Measurements from ENCODE around the gene CTNND2.
"Not testable (repeated sequence)": the region's sequence is repeated elsewhere in the genome, so short reads cannot be mapped to it uniquely, and the experiment has no call there.

The CTNND2 gene

DNA sequence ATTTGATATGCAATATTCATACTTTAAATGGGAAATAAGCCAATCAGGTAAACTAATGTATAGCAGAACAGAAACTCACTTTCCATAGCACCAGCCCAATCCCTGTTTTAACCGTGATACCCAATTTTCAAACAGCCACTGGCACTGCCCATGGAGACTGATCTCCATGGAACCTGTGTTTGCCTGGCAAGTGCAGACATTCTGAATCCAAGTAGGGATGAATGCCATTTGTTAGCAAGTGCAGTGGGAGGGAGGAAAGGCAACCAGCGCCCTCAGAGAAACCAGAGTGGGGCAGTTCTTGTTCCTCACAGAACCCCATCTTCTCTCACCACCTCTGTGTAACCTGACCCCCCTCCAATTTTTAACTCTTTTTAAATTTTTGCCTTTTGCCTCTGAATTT lies 229.1 kb downstream of the CTNND2 start:
- DNase-seq (ENCODE audit: low spot score): no peak

- no peak for DNase-seq (ENCODE audit: low spot score)
Measured at GRCh38 chr5:11672385-11673085, 231.7 kb downstream of the CTNND2 start.

DNA sequence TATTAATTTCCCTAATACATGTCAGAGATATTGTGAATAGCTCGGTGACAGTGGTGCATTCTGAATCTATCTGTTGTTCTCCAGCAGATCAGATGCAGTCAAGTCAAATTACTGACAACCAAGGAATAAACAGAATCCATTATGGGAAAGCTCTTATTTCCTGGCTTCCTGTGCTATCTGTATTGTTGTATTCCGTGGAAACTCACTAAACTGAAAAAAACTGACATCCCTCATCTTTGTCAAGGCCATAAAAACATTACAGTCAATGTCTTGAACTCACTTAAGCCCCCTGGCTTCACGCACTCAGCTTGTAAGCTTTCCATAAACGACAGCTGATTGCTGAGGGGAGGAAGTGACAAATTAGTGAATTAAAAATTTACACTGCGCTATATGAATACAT lies 245.9 kb downstream of the CTNND2 start:
- DNase-seq (ENCODE audit: low spot score): no peak

DNA sequence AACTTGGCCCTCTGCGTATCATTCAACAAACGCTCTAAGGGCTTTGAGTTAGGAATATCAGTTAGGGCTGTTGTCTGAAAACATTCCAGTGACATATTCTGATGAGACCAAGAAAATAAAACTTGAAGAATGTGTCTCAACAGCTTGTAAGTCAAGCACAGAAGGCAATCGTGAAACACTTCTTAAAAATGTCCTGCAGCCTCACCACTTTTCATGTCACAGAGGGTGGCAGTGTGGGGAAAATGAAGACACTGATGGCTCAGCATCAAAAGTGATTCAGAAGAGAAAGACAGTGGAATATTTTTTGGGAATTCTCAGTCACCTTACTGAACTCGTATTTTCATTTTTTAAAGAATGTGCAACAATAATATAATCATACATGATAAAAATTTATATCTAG lies 247.3 kb downstream of the CTNND2 start:
- no peak for DNase-seq (ENCODE audit: low spot score)

- DNase-seq (ENCODE audit: low spot score): no peak
Measured at GRCh38 chr5:11655681-11656080, 248.6 kb downstream of the CTNND2 start.

DNA sequence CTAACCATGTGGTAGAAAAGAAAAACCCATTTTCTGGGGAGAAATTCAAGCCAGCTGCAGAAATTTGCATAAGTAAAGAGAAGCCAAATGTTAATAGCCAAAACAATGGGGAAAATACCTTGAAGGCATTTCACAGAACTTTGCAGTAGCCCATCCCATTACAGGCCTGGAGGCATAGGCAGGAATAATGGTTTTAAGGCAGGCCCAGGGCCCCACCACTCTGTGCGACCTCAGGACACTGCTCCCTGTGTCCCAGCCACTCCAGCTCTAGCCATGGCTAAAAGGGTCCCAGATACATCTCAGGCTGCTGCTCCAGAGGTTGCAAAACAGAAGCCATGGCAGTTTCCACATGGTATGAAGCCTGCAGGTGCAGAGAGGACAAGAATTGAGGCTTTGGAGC lies 253.3 kb downstream of the CTNND2 start:
- no peak for DNase-seq (ENCODE audit: low spot score)

DNA sequence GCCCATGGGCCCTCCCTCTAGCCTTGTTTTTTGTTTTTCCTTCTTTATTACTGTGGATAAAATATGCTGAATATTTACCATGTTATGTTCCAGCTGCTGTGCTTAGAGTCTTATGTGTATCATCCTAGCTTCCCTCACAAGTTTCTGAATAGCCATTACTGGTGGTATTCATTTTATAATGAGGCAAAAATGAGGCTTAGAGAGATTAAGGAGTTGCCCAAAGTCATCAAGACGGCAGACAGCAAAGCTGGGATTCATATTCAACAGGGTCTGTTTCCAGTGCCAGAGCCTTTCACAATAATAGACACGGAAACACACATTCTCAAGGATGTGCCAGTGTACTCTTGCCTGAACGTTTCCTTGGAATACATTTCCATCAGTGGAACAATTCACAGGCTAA lies 258.1 kb downstream of the CTNND2 start:
- no peak for DNase-seq (ENCODE audit: low spot score)

- no peak for DNase-seq (ENCODE audit: low spot score)
Measured at GRCh38 chr5:11642438-11642837, 261.8 kb downstream of the CTNND2 start.

- no peak for DNase-seq (ENCODE audit: low spot score)
Measured at GRCh38 chr5:11640158-11640873, 263.9 kb downstream of the CTNND2 start.

DNA sequence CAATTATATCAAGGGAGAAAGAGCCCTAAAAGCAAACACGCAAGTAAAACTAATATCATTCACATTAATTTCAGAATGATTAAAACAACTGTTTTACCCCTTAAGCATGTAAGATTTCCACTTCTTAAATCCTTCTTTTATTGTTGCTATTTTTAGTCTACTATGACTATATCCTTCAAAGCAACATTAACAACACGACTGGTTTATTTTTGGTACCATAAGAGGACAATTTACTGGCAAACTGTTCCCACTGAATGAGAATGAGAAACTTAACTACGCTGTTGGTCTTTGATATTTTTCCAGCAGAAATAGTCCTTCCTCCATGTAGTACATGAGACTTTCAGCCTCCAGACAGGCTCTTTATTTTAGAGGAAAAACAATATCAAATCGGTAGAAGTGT lies 281.5 kb downstream of the CTNND2 start:
- DNase-seq (ENCODE audit: low spot score): no peak

DNA sequence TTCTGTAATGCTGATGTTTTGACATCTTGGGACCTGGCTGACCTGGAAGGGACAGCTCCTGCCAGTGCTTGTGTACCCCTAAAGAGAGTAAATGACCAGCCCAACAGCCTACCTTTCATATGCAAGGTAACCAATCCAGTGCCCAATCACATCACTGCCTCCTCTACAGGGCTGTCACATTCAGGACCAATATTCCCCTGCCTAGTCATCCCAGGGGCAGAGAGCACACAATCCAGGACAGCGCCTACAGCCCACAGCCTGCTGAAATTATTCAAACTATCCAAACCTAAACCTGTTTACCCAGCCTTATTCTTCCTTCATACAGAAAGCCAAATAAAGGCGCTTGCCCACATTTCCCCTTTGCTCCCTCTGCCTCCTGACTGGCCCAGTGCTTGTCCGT lies 284.1 kb downstream of the CTNND2 start:
- DNase-seq (ENCODE audit: low spot score): no peak

DNA sequence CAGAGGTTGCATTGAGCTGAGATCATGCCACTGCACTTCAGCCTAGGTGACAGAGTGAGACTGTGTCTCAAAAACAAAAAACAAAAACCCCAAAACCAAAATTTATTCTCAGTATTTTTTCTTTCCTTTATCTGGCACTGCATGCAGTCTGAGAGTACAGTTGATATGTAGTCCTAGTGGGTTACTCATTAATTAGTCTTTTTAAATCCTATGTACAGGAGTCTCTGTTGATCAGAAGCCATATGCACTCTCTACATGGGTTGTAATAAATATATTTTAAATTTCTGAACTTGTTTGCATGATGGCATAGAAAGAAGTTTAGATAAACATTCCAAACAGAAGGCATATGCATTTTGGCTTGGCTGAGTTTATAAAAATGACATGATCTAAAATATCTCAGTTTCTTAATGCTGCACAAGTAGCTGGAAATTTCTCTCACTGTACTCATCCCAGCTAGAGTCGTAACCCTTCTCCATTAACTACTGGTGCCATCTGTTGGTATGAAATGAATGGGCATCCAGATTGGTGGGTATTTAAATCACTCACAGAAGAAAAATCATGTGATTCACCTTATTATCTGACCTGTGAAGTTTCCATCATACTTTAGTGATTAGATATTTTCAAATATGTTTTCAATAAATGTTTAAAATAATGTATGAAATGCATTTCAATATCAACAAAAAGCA lies 284.8 kb downstream of the CTNND2 start:
- no peak for DNase-seq (ENCODE audit: low spot score)

DNA sequence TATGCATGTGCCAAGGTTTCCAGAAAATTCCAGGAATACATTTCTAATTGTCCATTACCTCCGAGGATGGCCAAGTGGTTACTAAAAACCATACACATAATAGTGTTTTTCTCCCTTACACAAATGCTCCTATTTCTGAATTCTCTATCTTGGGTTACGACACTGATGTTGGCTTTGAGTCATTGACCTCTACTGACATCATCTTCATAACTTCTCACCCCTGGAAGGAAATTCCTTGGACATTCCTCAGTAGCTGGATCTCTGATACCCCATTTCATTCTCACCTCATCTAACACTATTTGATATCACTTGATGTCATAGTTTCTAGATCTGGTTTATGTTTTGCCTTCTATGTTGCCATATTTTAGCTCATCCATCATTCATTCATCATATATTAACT lies 287.2 kb downstream of the CTNND2 start:
- DNase-seq (ENCODE audit: low spot score): no peak

GRCh38 chr5:11616624-11617023 lies 287.6 kb downstream of the CTNND2 start:
- not testable (repeated sequence) for DNase-seq (ENCODE audit: low spot score)

DNA sequence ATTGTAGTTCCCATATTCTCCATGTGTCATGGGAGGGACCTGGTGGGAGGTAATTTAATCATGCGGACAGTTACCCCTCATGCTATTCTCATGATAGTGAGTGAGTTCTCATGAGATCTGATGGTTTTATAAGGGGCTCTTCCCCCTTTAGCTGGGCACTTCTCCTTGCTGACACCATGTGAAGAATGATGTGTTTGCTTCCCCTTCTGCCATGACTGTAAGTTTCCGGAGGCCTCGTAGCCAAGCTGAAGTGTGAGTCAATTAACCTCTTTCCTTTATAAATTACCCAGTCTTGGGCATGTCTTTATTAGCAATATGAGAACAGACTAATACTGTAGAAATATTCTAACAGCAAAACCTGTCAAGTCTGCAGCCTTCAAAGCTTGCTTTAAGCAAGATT lies 293.2 kb downstream of the CTNND2 start:
- DNase-seq (ENCODE audit: low spot score): no peak

DNA sequence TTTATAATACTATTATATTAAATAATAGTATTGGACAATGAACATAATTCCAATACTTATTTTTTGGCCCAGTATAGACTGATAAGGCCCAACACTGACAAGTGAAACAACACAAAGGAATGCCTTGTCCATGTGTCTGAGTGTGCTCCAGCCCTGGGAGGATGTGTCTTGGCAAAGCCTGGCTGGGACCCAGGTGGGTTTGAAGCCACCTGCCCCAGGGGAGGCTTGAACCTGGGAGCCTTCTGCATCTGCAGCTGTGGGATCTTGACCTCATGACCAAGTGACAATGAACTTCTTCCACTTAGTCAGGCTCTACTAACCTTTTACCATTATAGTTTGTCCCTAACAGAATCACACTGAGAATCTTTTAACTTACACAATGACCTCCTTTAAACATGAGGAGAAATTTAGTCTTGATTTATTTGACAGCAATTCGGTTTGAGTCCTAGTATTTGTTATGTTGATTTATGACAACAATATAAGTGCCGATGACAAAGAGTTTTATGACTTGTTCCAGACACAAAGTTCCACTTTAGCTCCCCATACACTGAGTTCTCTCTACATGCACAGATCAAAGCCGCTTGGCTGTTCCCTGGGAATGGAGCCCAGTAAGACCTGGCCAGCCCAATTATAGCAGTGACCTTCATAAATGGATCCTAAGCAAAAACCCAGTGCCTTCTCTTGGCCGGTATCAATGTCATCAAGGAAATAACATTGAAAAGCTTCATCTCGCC lies 294.5 kb downstream of the CTNND2 start:
- DNase-seq (ENCODE audit: low spot score): no peak

DNA sequence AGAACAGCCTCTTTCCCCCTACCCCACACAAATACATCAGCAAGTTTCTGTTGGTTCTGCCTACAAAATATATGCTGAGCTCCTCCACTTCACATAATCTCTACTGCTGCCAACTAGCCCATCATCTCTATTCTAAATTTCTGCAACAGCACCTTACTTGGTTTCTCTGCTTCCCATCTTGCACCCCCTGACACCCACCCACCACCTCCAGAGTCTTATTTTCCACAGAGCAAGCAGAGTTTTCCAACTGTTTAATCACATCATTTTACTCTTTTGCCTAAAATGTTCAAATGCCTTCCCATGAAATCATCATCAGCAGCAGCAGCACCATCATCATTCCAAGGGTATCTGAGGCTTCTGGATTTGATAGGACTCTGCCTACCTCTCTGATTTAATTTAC lies 295.7 kb downstream of the CTNND2 start:
- DNase-seq (ENCODE audit: low spot score): no peak

GRCh38 chr5:11607944-11608483 lies 296.2 kb downstream of the CTNND2 start:
- no peak for DNase-seq (ENCODE audit: low spot score)

GRCh38 chr5:11602298-11602697 lies 301.9 kb downstream of the CTNND2 start:
- DNase-seq (ENCODE audit: low spot score): no peak

- DNase-seq (ENCODE audit: low spot score): no peak
Measured at GRCh38 chr5:11599499-11599898, 304.7 kb downstream of the CTNND2 start.

- no peak for DNase-seq (ENCODE audit: low spot score)
Measured at GRCh38 chr5:11596657-11597071, 307.6 kb downstream of the CTNND2 start.

- DNase-seq (ENCODE audit: low spot score): no peak
Measured at GRCh38 chr5:11596185-11596584, 308.1 kb downstream of the CTNND2 start.
